DMS153 (cell line): Measurements from ENCODE around the gene EGFLAM.

Experiments used
- DNase-seq: peaks from one replicate; lab custom pipeline; 2025; lab: John Stamatoyannopoulos, UW

The EGFLAM gene

DNA sequence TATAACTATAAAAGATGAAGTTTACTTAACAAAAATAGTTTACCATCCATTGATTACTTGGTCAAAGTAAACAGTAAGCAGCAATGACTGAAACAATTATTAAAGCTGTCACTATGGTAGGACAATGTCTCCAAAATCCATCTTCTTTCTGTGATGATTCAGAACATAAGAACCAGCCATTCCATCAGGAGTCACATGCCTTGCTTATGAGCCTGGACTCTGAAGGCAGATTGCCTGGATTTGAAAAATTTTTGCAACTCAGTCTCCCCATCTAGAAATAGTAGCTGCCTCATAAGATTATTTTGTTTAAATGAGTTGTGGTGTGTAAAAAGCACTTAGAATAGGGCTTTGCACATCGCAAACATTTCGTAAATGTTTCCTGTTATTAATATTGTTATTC is 161.9 kb downstream of the EGFLAM start:
- DNase-seq, result no peak

DNA sequence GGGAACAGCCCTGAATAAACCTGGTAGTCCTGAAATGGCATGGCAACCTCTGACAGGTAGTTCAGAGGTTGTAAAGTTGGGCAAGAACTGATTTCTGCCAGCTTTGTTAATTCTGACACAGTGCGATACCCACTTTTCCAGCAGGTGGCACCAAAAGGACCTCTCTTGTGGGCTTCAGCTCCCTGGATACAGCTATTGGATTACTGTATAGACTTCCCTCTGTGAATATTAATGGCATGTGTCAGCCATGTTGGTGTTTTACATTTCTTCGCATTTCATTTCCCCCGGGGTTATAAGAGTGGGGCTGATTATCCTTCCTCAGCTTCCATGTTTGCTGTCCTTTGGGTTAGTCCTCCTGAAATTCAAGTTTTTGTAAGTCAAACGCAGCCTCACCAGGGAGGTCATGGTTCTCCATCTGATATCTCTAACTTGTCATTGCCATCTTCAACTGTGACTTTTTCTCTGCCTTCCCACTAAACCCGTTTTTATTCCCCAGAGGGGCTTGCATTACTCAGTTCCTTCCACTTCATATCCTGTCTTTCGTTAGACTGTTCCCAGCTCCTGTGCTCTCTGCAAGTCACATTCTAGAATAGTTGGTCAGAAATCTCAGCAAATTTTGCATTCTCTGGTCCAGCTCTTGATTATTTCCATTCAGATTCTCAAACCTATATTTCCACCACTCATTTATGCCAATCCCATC is 162.5 kb downstream of the EGFLAM start:
- peak; percentile 56 for DNase-seq

DNA sequence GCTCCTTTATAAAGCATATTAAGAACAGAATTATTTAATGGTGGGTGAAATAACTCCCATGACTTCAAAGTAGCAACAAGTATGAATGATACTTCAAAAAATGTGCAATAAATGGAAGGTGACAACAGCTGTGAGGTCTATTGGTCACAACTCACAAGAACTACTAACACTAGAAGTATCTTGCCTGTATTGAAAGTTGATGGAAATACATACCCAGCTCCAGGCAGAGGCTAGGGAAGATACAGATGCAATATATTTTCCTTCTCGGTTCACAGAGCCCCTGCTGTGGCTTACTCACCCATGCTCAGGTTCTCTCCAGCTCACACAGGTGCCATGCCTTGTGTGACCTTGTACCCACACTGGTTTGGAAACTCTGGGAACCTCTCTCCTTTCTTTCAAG is 164.3 kb downstream of the EGFLAM start:
- no peak for DNase-seq

DNA sequence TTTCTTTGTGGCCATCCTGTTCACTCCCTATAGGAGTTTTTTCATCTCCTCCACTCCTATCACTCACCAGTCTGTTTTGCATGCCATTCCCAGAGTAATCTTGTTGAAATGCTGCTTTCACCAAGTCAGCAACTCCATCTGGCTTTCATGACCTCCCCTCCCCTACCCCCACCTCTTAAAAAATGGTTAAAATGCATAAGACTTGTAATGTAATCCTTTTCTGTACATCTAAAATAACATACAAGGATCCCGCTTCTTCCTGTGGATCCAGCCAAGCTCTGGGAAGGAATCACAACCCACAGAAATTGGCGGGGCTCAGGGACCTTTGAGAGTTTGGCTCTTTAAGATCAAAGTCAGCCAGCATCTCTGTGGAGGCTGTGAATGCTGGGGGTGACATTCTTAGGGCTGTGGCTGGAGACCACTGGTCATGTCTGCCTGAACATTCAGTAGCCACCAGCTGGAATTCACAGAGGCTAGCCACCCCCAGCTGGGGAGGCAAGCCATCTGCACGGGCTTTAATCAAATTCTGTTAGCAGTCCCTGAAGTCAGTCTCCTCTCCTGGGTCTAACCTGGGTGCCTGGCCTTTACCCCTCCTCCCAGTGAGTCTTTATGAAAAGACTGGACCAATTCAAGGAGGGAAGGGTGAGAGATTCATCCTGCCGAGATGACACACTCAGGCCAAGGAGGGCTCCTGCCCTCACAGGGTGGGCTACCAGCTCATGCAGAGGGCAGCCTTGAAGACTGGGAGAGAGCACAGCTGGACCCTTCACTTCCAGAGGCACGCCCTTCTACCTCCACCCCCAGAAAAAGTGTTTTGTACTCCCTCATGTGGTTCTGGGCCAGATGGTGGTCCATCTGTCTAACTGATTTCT is 165.2 kb downstream of the EGFLAM start:
- DNase-seq, result no peak

DNA sequence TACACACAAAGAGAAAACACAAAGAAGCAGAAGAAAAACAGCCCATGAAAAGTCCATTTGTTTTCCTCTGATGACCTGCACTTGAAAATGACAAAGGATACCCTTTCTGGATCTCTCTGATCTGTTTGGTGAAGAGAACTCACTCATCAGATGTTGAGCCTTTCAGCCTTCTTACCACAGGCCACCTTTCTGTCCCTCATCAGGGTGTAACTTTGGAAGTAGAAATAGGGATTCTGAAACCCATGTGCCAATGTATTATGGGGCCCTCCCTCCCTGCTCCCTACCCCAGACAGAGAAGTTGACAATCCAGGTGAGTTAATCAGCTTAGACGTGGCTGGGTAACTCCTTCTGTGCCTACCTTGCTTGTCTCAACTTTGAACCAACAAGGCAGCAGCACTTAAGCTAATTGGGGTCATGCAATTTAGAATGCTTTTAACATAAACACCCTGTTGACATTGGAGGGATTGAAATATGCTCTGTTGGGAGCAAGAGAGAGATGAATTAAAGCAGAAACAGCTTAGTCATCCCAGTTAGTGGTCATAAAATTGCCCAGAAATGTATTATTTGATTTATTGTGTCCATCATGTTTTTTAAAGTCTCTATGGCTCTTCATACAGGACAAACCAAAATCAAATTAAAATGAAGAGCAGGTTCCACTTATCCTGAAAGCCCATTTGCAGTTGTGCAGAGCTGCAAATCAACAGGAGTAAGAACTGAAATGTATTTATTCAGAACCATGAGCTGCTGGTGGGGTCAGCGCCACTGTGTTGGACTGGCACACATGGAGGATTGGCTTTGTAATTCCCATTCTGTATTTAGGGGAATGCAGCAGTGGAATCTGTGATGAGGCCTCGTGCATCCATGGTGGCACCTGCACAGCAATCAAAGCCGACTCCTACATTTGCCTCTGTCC is 166.0 kb downstream of the EGFLAM start:
- DNase-seq, result no peak

DNA sequence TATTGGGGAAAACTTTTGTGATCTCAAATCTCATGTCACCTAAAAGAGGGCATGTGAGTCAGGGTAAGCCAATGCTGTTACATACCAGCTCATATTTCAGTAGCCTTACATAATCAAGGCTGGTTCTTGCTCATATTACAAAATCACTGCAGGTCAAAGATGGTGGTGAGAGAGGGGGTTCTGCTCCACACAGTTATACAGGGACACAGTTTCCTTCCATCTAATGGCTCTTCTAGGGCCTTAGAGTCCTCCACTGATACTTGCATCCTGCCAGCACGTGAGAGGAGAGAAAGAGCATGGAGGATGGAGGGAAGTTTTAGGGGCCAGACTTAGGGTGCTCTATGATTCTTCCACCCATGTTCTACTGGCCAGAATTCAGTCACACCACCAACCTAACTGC is 168.1 kb downstream of the EGFLAM start:
- no peak for DNase-seq

DNA sequence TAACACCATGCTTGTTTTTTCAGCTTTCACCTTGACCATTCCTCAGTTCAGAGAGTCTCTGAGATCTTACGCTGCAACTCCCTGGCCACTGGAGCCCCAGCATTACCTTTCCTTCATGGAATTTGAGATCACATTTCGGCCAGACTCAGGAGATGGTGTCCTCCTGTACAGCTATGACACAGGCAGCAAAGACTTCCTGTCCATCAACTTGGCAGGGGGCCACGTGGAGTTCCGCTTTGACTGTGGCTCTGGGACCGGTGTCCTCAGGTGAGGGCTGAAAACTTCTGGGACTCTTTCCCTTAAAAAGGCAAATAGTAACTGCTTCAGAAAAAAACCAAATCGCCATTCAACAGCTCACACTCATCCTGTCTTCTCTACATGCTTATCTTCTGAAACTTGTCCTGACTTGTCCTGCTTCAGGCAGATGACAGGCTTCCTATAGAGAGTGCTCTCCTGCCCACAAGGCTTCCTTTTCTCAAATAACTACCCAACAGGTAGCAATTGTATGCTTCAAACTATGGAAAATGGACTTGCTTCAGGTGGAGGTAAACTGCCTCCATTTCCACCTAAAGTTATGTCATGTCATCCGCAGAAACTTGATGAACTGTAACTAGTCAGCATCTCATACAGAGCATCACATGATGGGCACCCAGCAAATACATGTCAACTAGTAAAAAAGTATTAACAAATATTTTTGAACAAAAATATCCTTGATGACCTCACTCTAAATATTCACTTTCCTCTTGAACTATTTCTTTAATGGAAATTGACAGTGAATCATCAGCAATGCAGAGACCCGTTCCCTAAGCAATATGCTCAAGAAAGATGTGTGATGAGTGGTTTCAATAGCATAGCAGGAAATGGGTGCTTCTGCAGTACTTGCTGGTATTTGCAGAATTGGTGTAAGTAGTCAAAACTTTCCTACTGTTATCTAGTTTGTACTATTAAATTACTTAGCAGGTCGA is 168.9 kb downstream of the EGFLAM start:
- DNase-seq, result no peak

DNA sequence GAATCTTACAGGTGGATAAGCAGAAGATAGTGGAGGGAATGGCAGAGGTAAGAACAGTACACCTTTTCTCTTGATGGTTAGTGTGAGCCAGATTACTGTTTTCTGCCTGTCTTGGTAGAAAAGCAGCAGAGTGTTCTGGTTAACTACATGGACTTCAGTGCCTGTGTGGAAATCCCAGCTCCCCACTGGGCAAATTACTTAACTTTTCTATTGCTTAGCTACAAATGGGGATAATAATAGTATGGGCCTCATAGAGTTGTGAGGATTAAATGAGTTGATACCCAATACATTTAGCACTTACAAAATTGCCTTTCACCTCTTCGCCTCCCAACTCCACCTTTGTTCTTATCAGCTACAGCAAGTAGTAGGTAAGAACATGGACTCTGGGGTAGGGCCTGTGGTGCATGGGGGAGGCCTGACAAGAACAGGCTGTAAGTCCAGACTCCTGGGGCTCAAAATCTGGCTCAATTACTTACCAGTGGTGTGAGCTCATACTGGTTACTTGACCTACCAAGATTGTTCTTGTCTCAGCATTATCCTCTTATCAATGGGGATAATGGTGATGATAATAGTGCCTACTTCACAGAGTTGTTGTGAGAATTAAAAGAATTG is 173.0 kb downstream of the EGFLAM start:
- no peak for DNase-seq

DNA sequence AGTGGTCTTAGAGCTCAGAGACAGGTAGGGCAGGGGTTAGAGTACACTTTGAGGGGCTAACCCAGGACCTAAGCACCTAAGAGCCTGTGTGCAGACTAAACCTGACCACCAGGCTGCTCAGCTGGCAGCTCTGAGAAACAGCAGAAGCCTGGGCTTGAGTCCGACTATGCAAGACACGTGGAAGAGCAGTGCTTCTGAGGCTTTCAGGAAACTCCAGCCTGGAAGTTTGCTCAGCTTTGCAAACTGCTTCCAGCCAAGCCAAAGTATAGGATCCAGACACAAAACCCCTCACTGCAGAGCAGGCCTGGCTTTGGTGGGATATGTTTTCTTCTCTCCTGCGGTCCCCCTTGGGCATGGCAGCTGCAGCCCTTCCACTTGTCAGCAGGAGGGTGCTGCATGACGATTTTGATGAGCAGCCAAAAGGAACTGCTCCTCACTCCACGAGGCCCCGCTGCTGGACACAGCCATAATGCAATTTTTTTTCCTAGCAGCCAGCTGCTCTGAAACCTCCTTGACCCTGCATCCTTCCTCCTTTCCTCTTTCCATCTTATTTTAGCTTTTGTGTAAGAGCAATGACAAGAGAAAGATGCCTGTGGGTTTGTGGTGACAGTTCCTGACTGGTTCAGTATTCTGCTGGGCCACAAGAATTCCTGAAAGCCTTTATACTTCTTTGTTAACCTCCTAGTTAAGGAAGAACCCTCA is 175.0 kb downstream of the EGFLAM start:
- no peak for DNase-seq

DNA sequence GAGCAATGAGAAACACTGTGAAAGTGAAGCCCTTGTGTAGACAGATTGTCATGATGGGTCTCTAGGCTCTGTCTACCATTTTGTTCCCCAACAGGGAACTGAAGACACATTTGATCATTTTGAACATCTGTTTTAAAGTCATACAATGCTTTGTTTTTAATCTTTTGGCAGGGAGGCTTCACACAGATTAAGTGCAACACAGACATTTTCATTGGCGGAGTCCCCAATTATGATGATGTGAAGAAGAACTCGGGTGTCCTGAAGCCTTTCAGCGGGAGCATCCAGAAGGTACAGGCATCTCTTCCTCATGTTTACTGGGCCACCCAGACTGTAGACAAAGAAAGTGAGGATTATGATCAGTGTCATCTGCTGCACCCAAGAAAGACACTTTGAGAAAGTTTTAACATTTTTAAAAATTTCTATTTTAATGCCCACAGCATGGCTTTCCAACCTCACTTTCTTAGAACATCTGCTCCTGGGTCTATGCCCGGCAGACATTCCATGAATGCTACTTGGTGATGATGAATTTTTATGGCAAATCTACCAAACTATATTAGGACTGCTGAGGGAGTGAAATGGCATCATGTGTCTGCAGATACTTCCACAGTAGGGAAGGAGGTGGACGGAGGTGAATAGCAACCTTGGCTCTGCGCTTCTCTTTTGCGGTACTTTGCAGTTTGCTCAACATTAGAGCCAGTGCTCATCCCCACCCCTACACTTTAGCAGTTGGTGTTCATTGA is 176.8 kb downstream of the EGFLAM start:
- no peak for DNase-seq

DNA sequence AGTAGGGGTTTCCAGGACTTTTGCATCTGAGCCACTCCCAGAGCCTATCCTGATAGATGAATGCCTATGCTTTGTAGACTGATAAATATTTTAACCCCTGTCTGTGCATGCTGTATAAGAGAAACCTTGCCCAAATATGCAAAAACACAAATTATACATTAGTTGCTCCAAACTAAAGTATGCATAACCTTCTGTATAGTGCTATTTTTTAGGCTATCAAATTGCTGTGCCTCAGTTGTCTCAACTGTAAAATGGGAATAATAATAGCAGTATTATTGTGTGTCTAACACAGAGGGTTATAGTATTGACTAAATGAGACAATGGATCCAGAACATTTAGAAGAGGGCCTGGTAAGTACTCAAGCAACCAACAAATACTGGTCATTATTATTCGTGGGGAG is 180.4 kb downstream of the EGFLAM start:
- no peak for DNase-seq

DNA sequence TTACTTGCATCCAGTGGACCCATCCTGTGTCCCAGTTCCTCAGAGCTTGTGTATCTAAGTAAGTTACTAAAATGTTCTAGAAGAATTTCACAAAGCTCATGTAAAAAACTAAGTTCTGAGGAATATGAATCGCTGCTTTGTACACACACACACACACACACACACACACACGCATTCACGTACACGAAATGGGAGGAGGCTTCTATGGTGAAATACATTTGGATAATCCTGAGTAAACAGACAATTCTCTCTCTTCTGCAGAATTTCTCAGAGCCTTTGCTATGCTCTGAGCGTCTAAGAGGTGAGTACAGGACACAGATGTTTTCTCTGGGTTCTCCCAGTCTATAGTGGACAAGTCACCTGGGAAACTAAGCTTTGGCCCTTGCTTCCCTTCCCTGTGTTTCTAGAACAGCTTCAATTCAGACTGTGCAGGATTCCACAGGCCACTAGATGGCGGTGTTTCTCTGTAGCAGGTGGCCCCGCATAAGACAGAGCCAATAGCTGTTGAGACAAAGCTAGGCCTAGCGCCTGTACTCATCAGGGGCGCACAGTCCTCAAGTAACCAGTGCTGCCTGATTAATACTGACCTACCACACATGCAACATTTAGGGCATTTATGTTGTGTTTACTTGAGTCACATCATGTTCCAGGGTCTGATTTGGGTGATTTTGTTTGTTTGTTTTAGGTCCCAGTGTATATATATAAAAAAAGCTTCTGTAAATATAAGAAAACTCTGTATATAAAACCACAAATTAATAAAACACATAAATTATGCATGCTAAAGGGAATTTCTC is 183.3 kb downstream of the EGFLAM start:
- DNase-seq, result peak; percentile 94

DNA sequence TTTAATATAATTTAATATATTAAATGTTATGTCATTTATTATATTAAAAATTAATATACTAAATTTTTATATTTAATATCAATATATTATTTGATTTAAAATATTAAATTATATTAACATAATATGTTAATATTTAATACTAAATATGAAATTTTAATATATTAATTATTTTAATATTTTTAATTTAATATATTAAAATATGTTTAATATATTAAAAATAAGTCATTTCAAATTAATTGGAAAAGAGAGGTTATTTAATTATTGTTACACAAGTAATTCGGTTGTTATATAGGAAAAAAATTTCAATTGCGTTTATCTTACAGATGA is 183.9 kb downstream of the EGFLAM start:
- DNase-seq, result no peak

DNA sequence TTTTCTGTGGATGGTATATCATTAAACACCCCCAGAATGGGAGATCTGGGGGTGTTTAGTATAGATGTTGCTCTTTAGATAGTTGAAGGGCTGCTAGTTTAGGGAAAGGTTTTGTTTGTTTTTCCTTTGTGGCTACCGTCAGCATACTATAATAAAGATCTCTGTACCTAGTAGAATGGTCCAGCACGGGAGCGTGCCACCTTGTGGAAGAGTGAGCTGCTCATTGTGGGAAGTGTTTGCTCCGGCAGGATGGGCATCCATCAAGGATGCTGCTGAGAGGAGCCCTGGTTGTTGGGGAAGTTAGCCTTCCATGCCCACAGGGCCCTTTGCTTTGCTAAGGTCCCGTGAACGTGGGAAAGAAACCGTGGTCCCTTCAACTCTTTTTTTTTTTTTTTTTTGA is 185.0 kb downstream of the EGFLAM start:
- DNase-seq, result no peak

DNA sequence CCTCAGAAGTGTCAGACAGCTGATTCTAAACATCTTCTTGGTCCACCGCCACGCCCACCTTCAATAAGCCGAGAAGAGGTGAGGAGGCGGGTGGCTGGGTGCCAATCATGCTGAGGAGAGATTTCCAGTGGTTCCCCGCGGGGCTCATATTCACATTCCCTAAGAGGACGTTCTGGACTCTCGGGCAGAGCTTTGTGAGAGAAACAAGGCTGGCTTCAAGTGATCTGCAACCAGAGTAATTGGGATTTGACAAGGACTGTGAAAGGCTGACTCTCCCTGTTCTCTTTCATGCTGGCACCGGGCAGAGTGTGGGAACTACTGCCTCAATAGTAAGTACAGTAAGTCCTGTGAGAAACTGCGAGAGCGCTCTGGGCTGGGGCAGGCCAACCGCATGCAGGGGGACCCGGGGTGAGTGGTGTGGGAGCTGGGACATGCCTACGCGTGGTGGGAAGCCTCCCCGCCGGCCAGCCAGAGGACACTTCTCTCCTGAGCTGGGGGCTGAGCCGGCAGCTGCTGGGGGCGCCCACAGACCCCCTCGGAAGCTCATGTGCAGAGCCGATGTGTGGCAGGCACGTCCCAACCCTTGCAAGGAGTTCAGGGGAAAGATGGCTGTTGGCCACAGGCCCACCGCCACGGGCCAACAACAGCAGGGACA is 187.1 kb downstream of the EGFLAM start:
- no peak for DNase-seq

DNA sequence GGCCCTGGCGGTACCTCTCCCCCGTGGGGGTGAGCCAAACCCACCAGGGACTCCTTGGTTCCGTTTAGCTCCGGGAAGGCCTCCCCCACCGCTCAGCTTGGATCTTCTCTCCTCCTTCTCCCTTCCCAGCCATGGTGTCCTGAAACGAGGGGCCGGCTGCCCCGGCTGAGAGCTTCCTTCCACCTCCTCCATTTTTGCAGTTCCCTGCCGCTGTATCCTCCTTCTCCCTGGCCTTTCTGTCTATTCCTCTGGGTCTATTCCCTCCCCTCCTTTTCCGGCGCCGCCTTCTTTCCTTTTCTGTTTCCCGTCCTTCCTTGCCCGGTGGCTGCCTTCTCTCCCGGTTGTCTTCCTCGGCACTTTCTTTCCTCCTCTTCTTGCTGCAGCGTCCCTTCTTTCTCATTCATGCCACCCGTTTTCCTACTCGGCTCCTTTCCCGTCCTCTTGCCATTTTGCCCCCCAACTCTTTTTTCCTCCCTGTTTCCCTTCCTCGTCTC is 187.7 kb downstream of the EGFLAM start:
- DNase-seq, result no peak

DNA sequence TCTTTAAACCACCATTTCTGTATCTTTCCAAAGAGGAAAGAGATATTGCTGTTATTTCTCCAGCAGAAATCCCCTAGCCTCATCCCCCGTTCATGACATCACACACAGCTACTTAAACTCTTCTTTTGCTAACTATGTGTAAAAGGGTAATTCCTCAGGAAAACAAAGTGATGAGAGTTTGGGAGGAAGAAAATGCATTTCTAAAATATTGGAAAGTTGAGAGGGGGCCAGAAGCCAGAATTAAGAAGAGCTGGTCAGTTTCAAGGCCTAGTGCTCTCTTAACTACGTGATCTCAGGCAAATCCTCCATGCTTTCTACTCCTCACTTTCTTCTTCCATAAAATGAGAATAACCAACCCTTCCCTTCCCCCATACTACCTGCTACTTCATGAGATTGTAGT is 188.7 kb downstream of the EGFLAM start:
- no peak for DNase-seq

DNA sequence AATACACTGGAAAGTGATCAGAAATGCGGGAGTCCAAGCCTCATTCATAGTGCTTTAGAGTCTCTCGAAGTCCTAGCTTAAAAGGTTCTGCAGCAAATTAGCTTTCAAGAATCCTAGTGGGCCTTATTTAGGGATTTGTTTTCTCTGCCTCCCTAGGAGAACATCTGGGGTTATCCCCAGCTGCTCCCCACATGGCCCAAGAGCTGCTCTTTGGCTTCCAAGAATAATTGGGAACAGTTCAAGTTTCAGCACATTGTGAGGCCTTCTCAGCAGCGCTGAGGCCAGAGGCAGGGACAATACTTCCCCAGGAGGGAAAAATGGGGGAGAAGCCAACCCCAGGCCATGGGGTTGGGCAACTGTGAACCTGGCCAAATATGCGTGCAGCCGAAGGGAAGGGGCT is 189.4 kb downstream of the EGFLAM start:
- no peak for DNase-seq
